Measurements from ENCODE around the gene NCR3LG1.

The NCR3LG1 gene, protein sequence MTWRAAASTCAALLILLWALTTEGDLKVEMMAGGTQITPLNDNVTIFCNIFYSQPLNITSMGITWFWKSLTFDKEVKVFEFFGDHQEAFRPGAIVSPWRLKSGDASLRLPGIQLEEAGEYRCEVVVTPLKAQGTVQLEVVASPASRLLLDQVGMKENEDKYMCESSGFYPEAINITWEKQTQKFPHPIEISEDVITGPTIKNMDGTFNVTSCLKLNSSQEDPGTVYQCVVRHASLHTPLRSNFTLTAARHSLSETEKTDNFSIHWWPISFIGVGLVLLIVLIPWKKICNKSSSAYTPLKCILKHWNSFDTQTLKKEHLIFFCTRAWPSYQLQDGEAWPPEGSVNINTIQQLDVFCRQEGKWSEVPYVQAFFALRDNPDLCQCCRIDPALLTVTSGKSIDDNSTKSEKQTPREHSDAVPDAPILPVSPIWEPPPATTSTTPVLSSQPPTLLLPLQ

DNA sequence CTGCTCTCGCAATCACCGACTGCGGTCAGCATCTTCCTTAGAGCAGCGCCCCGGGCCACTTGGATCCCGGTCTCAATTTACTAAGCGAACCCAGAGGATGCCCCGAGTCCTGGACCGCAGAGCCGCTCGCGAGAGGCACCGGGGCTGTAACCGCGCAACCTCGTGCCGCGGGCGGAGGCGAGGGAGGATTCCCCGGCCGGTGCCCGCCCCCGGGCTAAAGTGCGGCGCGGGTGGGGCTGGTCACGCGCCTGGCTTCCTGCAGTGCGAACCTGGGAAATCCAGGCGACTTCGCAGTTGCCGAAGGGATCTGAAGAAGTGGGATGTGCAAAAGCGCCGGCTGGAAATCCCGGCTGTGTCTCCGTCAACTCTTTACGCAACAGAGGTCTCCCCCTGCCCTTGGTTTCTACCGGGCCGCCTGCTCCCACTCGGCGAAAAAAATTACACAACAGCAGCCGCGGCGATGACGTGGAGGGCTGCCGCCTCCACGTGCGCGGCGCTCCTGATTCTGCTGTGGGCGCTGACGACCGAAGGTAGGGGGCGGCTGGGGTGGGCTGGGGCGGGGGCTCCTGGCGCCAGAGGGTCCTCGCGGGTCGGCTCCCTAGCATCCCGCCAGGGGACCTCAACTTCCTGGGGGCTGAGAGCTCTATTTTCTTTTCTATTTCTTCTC lies at the start of gene NCR3LG1:
TSS of gene NCR3LG1 (plus strand) at position 291 of the 667 bp plus-strand sequence. CDS start at position 461, 170 bp downstream.
- no peak for DNase-seq

DNA sequence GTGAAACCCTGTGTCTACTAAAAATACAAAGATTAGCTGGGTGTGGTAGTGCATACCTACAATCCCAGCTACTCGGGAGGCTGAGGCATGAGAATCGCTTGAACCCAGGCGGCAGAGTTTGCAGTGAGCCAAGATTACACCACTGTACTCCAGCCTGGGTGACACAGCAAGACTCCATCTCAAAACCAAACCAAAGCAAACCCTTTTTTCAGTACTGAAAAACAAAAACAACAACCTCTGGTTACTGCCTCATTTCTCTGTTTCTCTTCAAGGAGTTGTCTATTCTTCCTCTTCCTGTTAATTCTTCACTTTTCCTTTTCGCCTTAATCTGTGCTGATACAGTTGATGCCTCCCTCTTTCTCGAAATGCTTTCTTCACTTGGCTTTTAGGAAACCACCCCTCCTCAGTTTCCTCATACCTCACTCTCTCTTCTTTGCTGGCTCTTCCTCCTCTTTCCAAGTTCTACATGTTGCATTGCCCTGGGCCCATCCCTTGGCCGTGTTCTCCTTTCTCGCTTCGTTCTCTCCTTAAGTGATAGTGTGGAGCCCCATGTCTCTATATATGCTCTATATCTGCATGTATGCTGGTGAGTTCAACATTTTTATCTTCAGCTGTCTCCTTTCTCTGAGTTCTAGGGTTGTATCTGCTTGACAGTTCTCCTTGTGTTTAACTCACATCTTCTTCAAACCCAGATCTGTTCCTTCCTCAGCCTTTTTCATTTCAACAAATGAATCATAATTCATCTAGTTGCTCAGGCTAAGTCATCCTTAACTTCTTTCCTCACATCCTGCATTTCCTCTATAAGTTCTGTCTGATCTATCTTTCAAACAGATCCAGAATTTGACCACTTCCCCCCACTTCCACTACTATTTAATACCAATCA lies 38.0 kb upstream of the NCR3LG1 start:
- no peak for DNase-seq

DNA sequence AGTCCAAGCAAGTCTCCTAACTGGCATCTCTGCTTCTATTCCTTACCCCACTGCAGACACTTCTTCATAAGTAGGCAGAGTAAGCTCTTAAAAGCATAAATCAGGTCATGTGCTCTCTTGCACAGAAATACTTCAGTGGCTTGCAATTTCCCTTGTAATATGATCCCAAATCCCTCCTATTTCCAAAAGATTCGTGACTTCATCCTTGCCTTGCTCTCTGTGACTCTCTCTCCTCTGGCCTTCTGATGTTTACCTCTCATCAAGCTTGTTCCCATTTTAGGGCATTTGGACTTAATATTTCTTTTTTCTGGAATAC lies 37.4 kb upstream of the NCR3LG1 start:
- DNase-seq: no peak

DNA sequence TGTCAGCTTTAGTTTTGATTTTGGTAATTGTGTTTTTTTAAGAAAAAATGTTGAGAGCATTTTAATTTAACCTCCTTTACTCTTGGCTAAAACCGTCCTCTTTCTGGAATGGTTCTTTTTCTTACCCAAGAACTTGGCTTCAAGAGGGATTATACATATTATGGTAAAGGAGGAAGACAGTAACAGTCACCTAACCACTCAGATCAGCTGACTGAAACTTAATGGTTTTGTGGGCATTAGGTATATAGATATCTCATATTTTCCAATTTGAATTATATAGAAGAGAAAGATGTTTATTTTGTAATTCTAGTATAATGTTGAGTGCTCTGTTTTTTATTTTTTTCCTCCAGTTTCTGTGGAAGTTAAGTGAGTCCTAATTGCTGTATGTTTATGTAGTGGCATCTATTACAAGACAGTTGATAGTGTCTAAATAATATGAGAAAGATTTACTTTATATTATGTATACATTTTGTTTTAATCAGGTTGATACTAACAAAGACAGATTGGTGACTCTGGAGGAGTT lies 36.6 kb upstream of the NCR3LG1 start:
- DNase-seq: no peak

DNA sequence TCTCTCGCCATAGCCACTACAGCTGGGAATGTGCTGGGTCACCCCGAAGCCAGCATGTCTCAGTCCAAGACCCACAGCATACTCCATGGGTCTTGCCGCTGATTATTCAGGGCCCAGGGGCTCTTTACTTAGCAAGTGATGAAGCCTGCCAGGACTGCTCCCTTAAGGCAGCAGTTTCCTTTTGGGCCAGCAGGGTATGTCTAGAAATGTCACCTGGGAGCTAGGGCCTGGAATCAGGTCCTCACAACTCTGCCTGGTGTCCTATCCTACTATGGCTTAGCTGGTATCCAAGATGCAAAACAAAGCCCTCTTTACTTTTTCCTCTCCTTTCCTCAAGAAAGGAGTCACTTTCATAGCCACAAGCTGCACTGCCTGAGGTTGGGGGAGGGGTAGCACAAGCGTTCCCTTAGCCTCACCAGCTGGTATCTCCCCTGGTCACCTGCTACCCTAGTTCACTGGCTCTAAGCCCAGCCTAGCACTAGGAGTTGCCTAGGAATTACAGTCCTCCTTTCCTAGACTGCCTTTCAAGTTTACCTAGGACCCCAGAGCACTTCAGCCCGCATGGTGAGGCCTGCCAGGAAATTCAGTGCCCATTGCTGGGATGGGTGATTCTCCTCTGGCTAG lies 22.6 kb upstream of the NCR3LG1 start:
- no peak for DNase-seq

DNA sequence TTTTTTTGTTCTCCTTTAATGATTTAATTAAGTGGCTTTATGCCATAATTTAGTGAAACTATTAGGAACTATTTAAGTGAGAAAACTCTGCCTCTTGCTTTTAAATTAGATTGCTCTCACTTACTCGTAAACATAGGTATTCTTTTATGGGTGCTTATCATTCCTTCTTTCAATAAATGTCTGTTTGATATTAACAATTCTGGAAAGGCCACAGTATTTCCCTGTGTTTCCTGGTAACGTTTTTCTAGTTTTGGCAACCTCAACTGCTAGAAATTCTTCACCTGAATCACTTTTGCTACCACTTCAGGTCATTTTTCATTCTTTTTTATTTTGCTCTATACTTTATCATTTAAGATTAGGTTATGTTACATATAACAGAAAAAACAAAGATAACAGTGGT lies 19.9 kb upstream of the NCR3LG1 start:
- DNase-seq: no peak

DNA sequence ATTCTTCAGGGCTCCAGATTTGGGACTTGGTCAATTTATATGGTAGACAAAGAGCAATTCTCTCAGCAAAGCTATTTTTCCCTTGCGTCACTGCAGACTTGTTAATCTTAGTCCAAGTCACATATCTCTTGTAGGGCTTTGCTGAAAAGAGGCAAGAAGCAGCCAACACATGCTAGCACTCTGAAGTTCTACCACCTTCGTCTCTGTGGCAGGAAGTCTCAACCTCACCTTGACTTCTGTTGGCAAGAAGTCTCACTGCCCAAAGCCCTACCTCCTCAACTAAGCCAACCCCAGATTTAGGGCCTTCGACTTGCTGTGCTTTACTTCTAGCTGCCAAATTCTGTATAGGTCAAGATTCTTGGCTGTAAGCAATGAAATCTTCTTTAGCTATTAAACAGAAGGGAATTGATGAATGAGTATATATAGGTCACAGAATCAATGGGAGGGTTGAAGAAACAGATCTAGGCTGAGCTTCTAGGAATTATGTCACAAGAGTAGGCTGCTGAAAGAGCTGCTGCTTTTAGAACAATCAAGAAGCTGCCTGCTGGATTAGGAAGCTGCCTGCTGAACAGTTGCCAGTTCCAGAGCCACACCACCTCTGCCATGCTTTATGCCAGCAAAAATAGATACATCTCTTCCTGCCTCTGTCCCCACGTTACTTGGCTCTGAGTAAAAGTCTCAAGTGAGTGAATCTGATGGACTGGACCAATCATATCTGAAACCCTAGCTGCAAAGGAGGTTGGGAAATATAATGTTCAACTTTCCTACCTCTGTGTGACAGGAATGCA lies 17.6 kb upstream of the NCR3LG1 start:
- DNase-seq: no peak

DNA sequence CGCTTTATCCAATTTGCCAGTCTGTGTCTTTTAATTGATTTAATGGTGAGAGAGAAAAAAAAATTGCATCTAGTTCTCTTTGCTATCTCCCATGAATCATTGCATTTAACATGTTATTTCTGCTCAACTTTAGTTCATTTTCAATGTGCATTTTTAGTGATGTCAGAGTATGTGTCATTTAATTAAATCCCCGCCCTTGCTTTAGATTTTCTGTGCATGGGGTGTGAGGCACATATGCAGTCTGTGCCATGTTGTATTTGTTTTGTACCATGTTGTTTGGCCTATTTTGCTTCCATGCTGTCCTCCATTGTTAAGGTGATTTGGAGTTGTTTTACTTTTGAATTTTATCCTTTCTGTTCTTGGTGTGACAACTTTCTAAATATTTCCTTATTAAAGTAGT lies 8.3 kb upstream of the NCR3LG1 start:
- no peak for DNase-seq

DNA sequence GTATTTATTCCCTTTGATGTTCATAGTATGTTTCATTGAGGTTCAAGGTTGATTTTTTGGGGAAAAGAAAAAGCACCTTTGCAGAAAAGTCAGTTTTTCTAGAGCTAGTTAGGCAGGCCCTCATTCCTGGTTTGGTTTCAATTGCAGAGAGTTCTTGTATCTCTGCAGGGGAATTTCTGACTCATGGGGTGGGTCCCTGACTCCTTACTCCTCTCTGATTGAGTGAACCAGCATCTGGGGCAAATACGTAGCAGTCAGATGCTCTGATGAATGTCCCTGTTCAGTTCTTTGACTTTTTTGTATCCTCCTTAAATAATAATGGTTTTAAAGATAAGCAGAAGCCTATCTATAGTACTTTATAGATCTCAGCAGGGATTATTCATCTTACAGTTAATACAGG lies 7.7 kb upstream of the NCR3LG1 start:
- no peak for DNase-seq

DNA sequence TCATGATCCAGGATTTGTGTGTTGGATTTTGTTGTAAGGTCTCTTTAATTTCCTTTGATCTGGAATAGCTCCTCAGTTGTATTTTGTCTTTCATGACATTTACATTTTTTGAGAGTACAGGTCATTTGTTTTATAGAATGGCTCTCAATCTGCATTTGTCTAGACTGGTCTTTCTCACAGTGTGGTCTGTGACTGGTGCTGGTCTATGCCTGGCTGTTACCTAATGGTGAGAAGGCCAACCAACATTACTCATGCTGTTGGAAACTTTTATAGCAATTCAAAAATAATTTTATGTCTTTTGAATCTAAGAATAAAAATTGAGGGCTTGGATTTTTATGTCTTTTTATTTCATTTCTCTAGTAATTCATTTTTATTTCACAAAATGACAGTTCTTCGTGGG lies 3.9 kb upstream of the NCR3LG1 start:
- DNase-seq: no peak

DNA sequence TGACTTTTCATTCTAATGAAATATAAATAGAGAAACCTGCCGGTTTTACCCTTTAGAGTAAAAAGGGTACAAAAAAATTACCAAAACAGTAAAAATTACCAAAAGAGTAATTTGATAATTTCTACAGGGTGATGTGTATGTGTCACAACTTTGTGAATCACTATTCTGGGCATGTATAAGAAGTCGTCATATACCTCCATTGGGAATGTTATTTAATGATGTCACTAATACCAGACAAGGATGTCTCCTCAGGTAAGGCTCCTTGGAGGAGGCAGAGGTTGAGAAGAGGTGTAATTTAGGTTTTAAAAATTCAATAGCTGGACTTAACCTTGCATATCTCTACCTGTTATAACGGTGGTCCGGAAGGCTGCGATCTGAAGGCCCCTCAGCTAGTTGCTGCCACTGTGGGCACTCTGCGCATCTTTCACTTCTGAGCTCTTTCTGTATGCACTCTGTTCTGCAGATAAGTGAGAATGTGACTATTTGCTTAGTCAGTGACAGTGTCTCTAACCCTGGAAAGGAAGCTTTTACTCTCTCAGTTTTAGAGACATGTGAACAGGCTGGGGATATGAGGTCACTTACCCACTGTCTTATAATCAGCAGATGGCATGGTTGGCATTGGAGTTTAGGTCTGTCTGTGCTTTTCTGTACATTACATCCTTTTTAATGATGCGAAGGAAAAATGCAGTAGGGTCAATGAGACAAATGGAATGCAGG lies 987 bp upstream of the NCR3LG1 start:
- DNase-seq: no peak

DNA sequence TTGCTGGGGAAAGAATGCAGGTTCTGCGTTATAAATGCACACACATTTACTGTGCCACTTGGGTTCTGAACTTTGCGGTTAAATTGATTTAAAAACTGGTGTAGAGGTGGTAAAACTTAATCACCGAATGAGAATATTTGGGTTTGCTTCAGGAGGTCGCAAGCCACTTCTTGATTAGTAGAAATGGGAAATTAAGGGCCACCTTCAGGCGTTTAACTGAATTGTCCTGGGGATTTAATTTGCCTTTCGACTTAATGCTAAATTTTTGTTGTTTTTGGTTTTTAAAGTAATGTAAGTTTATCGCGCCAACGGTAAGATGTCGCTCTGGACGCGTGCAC lies 459 bp upstream of the NCR3LG1 start:
- no peak for DNase-seq

DNA sequence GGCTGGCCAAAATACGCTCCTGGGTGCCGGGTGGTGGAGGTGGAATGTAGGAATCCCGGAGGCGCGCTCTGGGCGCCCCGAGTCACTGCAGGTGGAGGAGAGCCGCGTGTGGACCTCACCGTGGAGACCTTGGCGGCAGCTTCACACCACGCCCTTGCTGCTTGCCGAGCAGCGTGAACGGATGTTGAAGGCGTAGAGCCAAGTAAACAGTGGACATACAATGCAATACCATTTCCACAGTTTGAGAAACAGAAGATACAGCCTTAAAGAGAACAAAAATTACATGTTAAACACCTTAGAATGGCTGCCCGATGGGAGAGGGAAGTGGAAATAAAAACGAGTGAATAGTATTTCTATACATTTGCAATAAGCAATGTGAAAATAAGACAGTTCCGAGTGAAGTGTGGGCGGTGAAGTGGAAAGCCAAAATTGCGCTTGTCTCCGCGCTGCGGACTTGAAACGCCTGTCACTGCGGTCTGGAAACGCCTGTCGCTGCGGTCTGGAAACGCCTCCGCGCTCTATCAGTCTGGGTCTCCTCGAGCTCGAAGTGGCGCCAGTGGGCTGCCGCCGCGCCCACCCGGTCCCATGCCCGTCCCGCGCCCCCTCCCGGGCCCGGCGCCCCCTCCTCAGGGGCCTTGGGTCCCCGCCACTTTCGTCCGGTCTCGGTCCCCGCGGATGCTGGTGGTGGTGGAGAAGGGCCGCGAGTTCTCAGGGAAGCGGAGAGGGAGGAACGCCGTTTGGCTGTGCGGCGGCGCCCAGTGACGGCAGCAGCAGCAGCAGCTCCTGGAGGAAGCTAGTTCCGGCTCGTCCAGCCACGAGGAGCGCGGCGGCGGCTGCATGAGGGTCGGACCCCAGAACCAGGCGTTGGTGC lies 1.6 kb downstream of the NCR3LG1 start:
- no peak for DNase-seq

DNA sequence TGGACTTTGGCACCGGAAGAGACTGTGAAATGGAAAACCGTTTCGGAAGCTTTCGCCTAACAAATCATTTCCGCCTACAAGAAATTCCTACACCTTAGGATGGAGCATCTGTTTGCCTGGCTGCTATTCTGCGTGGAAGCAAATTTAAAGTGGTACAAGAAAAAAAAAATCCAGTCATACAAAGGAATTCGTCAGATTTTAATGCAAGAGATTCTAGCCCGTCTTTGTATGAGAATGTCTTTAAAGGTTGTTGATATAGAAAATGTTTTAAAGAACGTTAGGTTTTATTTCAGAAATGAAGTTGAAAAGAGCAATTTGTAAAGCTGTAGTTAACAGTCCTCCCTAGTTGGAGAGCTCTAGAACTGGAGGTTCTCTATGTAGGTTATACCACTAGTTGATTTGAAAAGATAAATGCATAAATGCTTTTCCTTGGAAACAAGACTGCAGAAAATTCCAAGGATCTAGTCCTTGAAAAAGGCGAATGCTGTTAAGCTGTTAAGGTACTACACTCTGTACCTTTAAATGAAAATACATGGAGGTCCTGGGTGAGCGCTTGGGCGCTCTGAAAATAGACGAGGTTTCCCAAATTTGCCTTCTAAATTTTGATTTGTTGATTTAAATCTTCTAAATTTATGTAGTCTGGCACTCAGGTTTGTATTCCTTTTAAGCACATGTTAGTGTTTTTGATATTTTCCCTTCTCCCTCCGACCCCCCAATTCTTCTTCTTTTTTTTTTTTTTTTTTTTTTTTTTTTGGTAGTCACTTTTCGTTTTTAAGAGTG lies 2.4 kb downstream of the NCR3LG1 start:
- DNase-seq: no peak

DNA sequence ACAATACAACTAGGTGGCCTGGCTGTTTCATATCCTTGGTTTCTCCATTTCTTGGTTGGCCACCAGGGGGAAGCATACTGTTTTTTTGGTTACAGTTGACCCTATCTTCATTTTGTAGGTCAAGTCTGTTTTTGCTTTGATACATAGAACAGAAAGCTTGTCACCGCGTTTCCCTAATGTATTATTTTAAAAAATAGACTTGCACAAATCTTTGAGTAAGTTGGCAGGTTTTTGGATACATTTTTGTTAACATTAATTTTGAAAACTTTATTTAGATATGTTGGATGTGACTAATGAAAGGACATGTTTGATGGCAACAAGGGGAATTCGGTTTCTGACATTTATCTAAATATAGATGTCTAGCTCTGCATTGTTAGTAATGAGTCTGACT lies 3.0 kb downstream of the NCR3LG1 start:
- no peak for DNase-seq

DNA sequence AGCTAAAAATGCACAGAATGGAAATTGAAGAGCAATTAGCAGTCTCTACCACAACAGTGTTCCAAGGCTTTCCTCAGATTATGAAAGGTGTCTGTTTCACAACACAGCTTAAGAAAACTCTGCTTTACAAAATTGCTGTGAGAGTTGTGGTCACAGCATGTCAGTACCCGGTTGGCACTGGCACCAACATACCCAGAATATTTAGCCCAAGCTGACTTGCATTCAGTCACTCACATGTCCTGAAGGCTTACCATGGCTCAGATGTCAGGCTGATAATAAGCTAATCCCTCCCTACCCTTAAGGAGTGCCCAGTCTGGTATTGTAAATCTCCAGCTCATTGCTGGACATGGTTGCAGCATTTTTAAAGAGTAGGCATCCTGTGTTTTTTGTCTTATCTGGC lies 14.9 kb downstream of the NCR3LG1 start:
- DNase-seq: no peak

DNA sequence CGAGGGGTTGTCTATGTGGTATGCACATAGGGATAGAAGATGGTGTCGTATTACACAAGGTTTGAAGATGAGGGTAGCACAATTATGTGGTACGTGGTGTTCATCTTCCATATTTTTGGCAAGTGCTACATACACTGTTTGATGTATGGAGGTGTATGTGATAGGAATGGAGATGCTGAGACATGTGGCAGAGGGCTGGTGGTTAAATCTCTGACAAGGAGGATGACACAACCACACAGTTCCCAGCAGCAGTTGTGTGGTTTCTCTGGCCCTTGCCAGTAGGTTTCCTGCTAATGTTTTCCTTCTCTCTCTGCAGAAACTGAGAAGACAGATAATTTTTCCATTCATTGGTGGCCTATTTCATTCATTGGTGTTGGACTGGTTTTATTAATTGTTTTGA lies 17.0 kb downstream of the NCR3LG1 start:
- no peak for DNase-seq

DNA sequence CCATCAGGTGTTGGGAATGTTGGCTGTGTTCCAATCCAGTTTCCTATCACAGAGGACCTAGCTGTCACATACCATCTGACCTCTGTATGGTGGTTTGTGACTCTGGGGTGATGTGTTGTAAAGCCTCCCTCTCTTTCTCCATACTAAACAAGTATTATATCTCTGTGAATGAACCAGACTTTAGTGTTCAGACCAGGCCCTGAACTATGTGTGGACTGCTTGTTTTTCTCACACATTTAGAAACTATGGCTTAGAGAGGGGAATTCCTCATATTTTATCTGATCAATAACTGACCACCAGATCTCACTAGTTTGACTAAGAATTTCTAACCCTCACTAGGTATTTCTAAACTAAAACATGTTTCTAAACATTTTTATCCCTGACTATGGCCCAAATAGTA lies 17.5 kb downstream of the NCR3LG1 start:
- DNase-seq: no peak

DNA sequence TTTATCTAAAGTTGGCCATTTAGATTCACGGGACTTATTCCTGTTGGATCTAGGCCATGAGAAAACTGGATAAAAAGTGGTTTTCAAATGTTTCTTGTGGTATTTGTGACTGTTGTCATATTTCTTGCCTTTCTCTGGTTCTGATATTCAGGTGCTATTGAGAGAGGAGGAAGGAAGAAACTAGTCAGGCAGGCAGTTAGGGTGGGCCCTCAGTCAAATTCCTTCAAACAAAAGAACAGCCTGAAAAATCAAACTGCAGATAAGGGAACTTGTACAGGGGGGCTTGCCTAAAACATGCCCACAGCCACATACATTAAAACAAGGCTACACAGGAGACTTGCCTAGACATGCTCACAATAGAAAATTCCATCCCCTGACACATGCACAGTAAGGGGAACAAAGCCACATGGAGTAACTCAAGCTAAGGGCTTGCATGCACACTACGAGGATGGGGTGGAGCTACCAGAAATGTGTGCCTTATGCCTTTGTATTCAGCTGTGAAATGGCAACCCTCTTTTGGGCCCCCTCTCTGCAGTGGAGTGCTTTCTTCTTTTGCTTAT lies 18.2 kb downstream of the NCR3LG1 start:
- DNase-seq: no peak

All from cortex of kidney (tissue), 1 donor.